Transverse colon (tissue), 3 donors: ENCODE data around the gene ITPKB.

Experiments
- CTCF ChIP-seq, 5 experiments: fragments of 200-600 bp in 3 of 5; fragments of 450-650 bp in 2 of 5; sonication (generic) in 3 of 5; IDR thresholded peaks; 1 replicate in 2 of 5; 2 replicates in 3 of 5; pipeline ENCODE4 v1.5.1; 2016 to 2017; ENCODE audit warnings: antibody characterized with exemption in 5 of 5, inconsistent platforms in 3 of 5, mild to moderate bottlenecking in 2 of 5, moderate library complexity in 1 of 5
- POLR2A ChIP-seq: fragments of 450-650 bp; IDR thresholded peaks from one replicate; pipeline ENCODE4 v1.6.1; 2016; ENCODE audit warnings: antibody characterized with exemption, mild to moderate bottlenecking, moderate library complexity

GRCh38 chr1:226659136-226659535 is 79.9 kb downstream of the ITPKB start:
- TF ChIP-seq POLR2A, result no peak
- TF ChIP-seq CTCF (IDR thresholded peaks at IDR 0.05), result no peak
